Right forelimb (tissue), 1 donor: ENCODE results near the gene PINLYP.
"Not testable (repeated sequence)": the region's sequence is repeated elsewhere in the genome, so short reads cannot be mapped to it uniquely, and the experiment has no call there.

ENCODE experiments used
- DNase-seq: peaks from one replicate; pipeline ENCODE4 v3.0.0-alpha.2; 2018

Gene PINLYP

GRCh38 chr19:43584484-43584883 lies 8.9 kb downstream of the PINLYP start:
- no peak for DNase-seq

GRCh38 chr19:43586346-43586745 lies 10.7 kb downstream of the PINLYP start:
- no peak for DNase-seq

- not testable (repeated sequence) for DNase-seq
Measured at GRCh38 chr19:43587029-43587428, 11.4 kb downstream of the PINLYP start.

- DNase-seq: no peak
Measured at GRCh38 chr19:43589277-43589676, 13.7 kb downstream of the PINLYP start.

GRCh38 chr19:43589678-43590077 lies 14.1 kb downstream of the PINLYP start:
- no peak for DNase-seq

- no peak for DNase-seq
Measured at GRCh38 chr19:43591904-43592772, 16.5 kb downstream of the PINLYP start.

GRCh38 chr19:43592800-43593350 lies 17.3 kb downstream of the PINLYP start:
- DNase-seq: no peak

- no peak for DNase-seq
Measured at GRCh38 chr19:43594081-43594697, 18.6 kb downstream of the PINLYP start.

GRCh38 chr19:43594710-43595604 lies 19.4 kb downstream of the PINLYP start:
- peak; percentile 68 for DNase-seq

- DNase-seq: no peak
Measured at GRCh38 chr19:43595605-43595998, 20.0 kb downstream of the PINLYP start.

- peak; percentile 100 for DNase-seq
Measured at GRCh38 chr19:43595999-43596841, 20.6 kb downstream of the PINLYP start, which contains the start of the genes IRGQ and ZNF576. TSS of gene IRGQ (minus strand) at chr19:43596134. CDS start at chr19:43595338, 796 bp downstream. TSS of gene ZNF576 (plus strand) at chr19:43596595. CDS start at chr19:43597109, 514 bp downstream.

- DNase-seq: no peak
Measured at GRCh38 chr19:43596842-43597461, 21.4 kb downstream of the PINLYP start.

GRCh38 chr19:43597876-43598275 lies 22.3 kb downstream of the PINLYP start:
- DNase-seq: no peak

GRCh38 chr19:43598445-43599240 lies 23.0 kb downstream of the PINLYP start:
- DNase-seq: no peak

- DNase-seq: no peak
Measured at GRCh38 chr19:43599635-43600295, 24.2 kb downstream of the PINLYP start.

GRCh38 chr19:43600326-43600725 lies 24.7 kb downstream of the PINLYP start:
- DNase-seq: not testable (repeated sequence)

- DNase-seq: no peak
Measured at GRCh38 chr19:43605875-43606568, 30.4 kb downstream of the PINLYP start.

- DNase-seq: no peak
Measured at GRCh38 chr19:43606569-43607229, 31.1 kb downstream of the PINLYP start.
